SK-N-SH (cell line): Measurements from ENCODE around the gene MAP1LC3B. TPM values are rescaled to one million over a fixed set of nuclear protein-coding genes. Genes with fewer than 3 reads are reported as not detected.
"Not testable (repeated sequence)": the region's sequence is repeated elsewhere in the genome, so short reads cannot be mapped to it uniquely, and the experiment has no call there.

Source experiments
- CTCF ChIA-PET: fragments of 300-600, 350-600 bp; formaldehyde crosslinking; extraction: SDS; loops from one replicate; lab custom pipeline; 2021; lab: Yijun Ruan, JAX
- POLR2A ChIA-PET: fragments of 350-600 bp; sonication (Branson Sonifier 250); formaldehyde crosslinking; extraction: SDS; loops from one replicate; lab custom pipeline; 2020; ENCODE audit warnings: antibody characterized with exemption, inconsistent platforms; lab: Yijun Ruan, JAX
- DNase-seq: peaks from one replicate; pipeline ENCODE4 v3.0.0; 2012
- H2AFZ ChIP-seq: fragments of 200-600 bp; sonication (generic); 2 replicates; pipeline ENCODE4 v1.8.1; 2016; ENCODE audit warnings: antibody characterized with exemption, mild to moderate bottlenecking, low read depth
- H3F3A ChIP-seq: fragments of 200-600 bp; sonication (generic); replicated peaks from 2 replicates; pipeline ENCODE3; 2016; ENCODE audit warnings: antibody characterized with exemption, mild to moderate bottlenecking; ENCODE audit not compliant: insufficient read depth
- H3K27ac ChIP-seq, 2 experiments: fragments of 200-500 bp in 1 of 2; fragments of 200-600 bp in 1 of 2; sonication (Bioruptor generic) in 1 of 2; sonication (generic), shearing (Covaris generic) in 1 of 2; 2 replicates each; pipeline versions ENCODE4 v1.5.1 to v1.6.1; 2014 to 2016; ENCODE audit warnings: low read depth in 2 of 2, inconsistent platforms in 1 of 2, low read length in 1 of 2, mild to moderate bottlenecking in 1 of 2, mixed read lengths in 1 of 2
- H3K27me3 ChIP-seq: fragments of 200-600 bp; sonication (generic), shearing (Covaris generic); 2 replicates; pipeline ENCODE4 v1.6.1; 2016; ENCODE audit warnings: mixed run types; ENCODE audit not compliant: insufficient read depth
- H3K36me3 ChIP-seq, 2 experiments: fragments of 200-500 bp in 1 of 2; fragments of 200-600 bp in 1 of 2; sonication (Bioruptor generic) in 1 of 2; sonication (generic) in 1 of 2; replicated peaks in 1 of 2; 2 replicates each; pipeline versions ENCODE3 to v1.5.1; 2014 to 2016; ENCODE audit warnings: low read length in 1 of 2, mild to moderate bottlenecking in 1 of 2; ENCODE audit not compliant: insufficient read depth in 2 of 2, control insufficient read depth in 1 of 2
- H3K4me1 ChIP-seq, 2 experiments: fragments of 200-500 bp in 1 of 2; fragments of 200-600 bp in 1 of 2; sonication (Bioruptor generic) in 1 of 2; sonication (generic), shearing (Covaris generic) in 1 of 2; 2 replicates each; pipeline versions ENCODE4 v1.5.1 to v1.6.1; 2014 to 2016; ENCODE audit warnings: low read depth in 1 of 2, low read length in 1 of 2, mixed run types in 1 of 2; ENCODE audit not compliant: insufficient read depth in 2 of 2, control insufficient read depth in 1 of 2
- H3K4me2 ChIP-seq: fragments of 200-600 bp; sonication (generic), shearing (Covaris generic); 2 replicates; pipeline ENCODE4 v1.6.1; 2017; ENCODE audit warnings: mixed run types
- H3K4me3 ChIP-seq, 2 experiments: fragments of 200-500 bp in 1 of 2; fragments of 200-600 bp in 1 of 2; sonication (Bioruptor generic) in 1 of 2; sonication (generic), shearing (Covaris generic) in 1 of 2; 2 replicates each; pipeline versions ENCODE4 v1.5.1 to v1.8.1; 2014 to 2016; ENCODE audit warnings: low read depth in 2 of 2, inconsistent platforms in 1 of 2, low read length in 1 of 2, mild to moderate bottlenecking in 1 of 2, mixed read lengths in 1 of 2, moderate library complexity in 1 of 2
- H3K79me2 ChIP-seq: fragments of 200-600 bp; sonication (generic); 2 replicates; pipeline ENCODE4 v1.8.1; 2017; ENCODE audit warnings: mild to moderate bottlenecking; ENCODE audit not compliant: insufficient read depth
- H3K9ac ChIP-seq: fragments of 200-600 bp; sonication (generic); 2 replicates; pipeline ENCODE4 v1.6.1; 2017; ENCODE audit warnings: mixed run types
- H3K9me2 ChIP-seq: fragments of 200-600 bp; sonication (generic); 2 replicates; pipeline ENCODE4 v1.6.1; 2017; ENCODE audit warnings: mixed run types
- H3K9me3 ChIP-seq: fragments of 200-600 bp; sonication (generic); 2 replicates; pipeline ENCODE4 v1.6.1; 2017; ENCODE audit warnings: mixed run types, mild to moderate bottlenecking, moderate library complexity
- H4K20me1 ChIP-seq: fragments of 200-600 bp; sonication (generic); 2 replicates; pipeline ENCODE4 v1.6.1; 2017; ENCODE audit warnings: mild to moderate bottlenecking, mixed run types; ENCODE audit not compliant: insufficient read depth
- RFX5 ChIP-seq: IDR thresholded peaks from 2 replicates; pipeline ENCODE4 v1.6.1; 2012; ENCODE audit warnings: mild to moderate bottlenecking, improper control_type of control experiment, low read length
- RXRA ChIP-seq: IDR thresholded peaks from 2 replicates; pipeline ENCODE4 v1.4.0; 2012; ENCODE audit warnings: low read depth, mild to moderate bottlenecking, borderline replicate concordance
- YY1 ChIP-seq: IDR thresholded peaks from 2 replicates; pipeline ENCODE4 v1.4.0; 2012; ENCODE audit warnings: low read depth, mild to moderate bottlenecking
- WGBS: methylation state at CpG from one replicate; pipeline ENCODE4 v1.1.6; 2017; ENCODE audit warnings: low lambda C conversion rate; 5-methylcytosine and 5-hydroxymethylcytosine counted together
- polyA plus RNA-seq, 3 experiments: library from polyadenylated mRNA; depleted of rRNA; stranded (reverse); fragments of >200 nt; gene quantifications; 2 replicates each; pipeline ENCODE4 v1.2.3, GENCODE V29; 2012
- TF ChIP-seq, protein P1 (sequence below): fragments of 200-600 bp; sonication (generic); IDR thresholded peaks from 2 replicates; pipeline ENCODE4 v1.6.1; 2017; ENCODE audit warnings: antibody characterized with exemption, mild to moderate bottlenecking, moderate library complexity
- TF ChIP-seq, protein P2 (sequence below): fragments of 150-350 bp; IDR thresholded peaks from 2 replicates; pipeline ENCODE4 v1.6.1; 2016; ENCODE audit warnings: mild to moderate bottlenecking, low read depth, low read length

MAP1LC3B gene
- polyA plus RNA-seq, 1 of the 3 experiments (the other 2 are of a cell fraction), result 33.7 TPM

DNA sequence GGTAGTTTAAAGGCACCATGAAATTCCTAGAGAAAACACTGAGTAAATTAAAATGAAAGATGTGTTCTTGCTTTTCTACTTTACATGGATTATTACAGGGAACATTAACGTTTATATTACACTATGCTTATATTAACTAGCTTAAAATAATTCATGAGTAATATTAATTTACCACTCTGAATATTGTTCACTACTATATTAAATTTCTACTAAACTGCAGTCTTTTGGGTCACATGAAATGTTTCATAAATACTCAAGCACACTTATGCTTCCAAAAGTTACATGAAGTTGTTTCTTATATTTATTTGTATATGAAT, 3.4 kb upstream of the MAP1LC3B start (continued):
- TF ChIP-seq, protein P1, sequence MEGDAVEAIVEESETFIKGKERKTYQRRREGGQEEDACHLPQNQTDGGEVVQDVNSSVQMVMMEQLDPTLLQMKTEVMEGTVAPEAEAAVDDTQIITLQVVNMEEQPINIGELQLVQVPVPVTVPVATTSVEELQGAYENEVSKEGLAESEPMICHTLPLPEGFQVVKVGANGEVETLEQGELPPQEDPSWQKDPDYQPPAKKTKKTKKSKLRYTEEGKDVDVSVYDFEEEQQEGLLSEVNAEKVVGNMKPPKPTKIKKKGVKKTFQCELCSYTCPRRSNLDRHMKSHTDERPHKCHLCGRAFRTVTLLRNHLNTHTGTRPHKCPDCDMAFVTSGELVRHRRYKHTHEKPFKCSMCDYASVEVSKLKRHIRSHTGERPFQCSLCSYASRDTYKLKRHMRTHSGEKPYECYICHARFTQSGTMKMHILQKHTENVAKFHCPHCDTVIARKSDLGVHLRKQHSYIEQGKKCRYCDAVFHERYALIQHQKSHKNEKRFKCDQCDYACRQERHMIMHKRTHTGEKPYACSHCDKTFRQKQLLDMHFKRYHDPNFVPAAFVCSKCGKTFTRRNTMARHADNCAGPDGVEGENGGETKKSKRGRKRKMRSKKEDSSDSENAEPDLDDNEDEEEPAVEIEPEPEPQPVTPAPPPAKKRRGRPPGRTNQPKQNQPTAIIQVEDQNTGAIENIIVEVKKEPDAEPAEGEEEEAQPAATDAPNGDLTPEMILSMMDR, result no peak
- no peak for TF ChIP-seq RFX5

DNA sequence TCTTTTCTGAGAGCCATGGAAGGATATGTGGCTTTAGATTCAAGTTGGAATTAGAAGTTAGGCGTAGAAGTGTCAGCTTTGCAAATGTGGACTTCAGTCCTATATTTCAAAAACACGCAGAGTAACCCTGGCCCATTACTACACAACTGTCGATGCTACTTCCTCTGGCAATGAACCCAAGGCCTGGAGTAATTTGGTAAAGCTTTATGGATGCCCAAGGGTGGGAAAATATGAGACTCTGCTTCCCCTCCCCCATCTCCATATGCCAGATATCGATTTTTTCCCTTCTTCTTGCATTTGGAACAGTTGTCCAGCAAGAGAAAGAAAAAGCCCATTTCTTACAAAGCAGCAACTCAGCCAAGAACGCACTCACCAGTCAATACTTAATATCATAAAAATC, 2.9 kb upstream of the MAP1LC3B start:
- H3K4me3 ChIP-seq, result no peak overlapping the region
- H3K4me1 ChIP-seq, result peaks cover 17 to 27% of the 10 kb centered on the region in 2 experiments
- peaks cover 15% of the 10 kb centered on the region for H4K20me1 ChIP-seq
- no peak for DNase-seq
- no peaks in the 10 kb centered on the region for H3K9me3 ChIP-seq
- peak overlapping the region; percentile 76; the same call in 1 of the 2 replicates for H2AFZ ChIP-seq
- H3K79me2 ChIP-seq, result peaks cover 22% of the 10 kb centered on the region
- H3K27ac ChIP-seq, result peak overlapping the region; percentile 45 to 80; a peak in 3 of 4 replicates
- 96% methylated on average over 5 of the region's 5 CpGs for WGBS
- no peaks in the 10 kb centered on the region for H3K9me2 ChIP-seq
- TF ChIP-seq YY1, result no peak
- TF ChIP-seq, protein P2, sequence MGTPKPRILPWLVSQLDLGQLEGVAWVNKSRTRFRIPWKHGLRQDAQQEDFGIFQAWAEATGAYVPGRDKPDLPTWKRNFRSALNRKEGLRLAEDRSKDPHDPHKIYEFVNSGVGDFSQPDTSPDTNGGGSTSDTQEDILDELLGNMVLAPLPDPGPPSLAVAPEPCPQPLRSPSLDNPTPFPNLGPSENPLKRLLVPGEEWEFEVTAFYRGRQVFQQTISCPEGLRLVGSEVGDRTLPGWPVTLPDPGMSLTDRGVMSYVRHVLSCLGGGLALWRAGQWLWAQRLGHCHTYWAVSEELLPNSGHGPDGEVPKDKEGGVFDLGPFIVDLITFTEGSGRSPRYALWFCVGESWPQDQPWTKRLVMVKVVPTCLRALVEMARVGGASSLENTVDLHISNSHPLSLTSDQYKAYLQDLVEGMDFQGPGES, result no peak
- no peak for TF ChIP-seq RXRA
- H3K36me3 ChIP-seq, result no peaks in the 10 kb centered on the region
- no peak overlapping the region for H3K9ac ChIP-seq
- peaks cover 27% of the 10 kb centered on the region for H3F3A ChIP-seq
- H3K4me2 ChIP-seq, result no peak overlapping the region
- ChIA-PET CTCF (interaction anchor here (1.4 to 2.7 kb wide), 3 partner anchors 71 to 390 kb away, joined by 4 to 8 read pairs (median 5); no protein-coding TSS in a partner anchor), POLR2A (no interaction called here)
- H3K27me3 ChIP-seq, result no peaks in the 10 kb centered on the region

DNA sequence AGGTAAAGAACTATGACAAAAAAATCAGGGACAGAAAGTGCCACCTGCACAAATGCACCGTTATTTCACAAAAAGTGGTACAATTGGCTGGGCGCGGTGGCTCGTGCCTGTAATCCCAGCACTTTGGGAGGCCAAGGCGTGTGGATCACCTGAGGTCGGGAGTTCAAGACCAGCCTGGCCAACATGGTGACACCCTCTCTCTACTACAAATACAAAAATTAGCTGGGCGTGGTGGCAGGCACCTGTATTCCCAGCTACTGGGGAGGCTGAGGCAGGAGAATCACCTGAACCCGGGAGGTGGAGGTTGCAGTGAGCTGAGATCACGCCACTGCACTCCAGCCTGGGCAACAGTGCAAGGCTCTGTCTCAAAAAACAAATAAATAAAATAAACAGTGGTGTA, 2.2 kb upstream of the MAP1LC3B start:
- H3K9me2 ChIP-seq, H3K27me3 ChIP-seq, H3K9me3 ChIP-seq, H2AFZ ChIP-seq, DNase-seq, H3K4me2 ChIP-seq, H3K9ac ChIP-seq, POLR2A ChIA-PET, H3K4me3 ChIP-seq, H3K27ac ChIP-seq, H3K36me3 ChIP-seq: not testable (repeated sequence)
- H4K20me1 ChIP-seq, result peaks cover 22% of the 10 kb centered on the region
- WGBS, result 97% methylated on average over 9 of the region's 9 CpGs
- H3K79me2 ChIP-seq, result peaks cover 27% of the 10 kb centered on the region
- H3K4me1 ChIP-seq, result peaks cover 19 to 27% of the 10 kb centered on the region in 2 experiments
- CTCF ChIA-PET, result interaction anchor here (2.7 kb wide), 1 partner anchor 246 kb away, joined by 8 read pairs; no protein-coding TSS in a partner anchor
- H3F3A ChIP-seq, result peaks cover 21% of the 10 kb centered on the region
